Tibial nerve (tissue), 3 donors: Measurements from ENCODE around the gene ZNF281.

Source experiments
- CTCF ChIP-seq, 5 experiments: fragments of 200-600 bp in 3 of 5; fragments of 450-650 bp in 2 of 5; sonication (generic) in 3 of 5; IDR thresholded peaks; one replicate each; pipeline ENCODE4 v1.5.1; 2016 to 2019; ENCODE audit warnings: antibody characterized with exemption in 5 of 5, mild to moderate bottlenecking in 3 of 5, moderate library complexity in 2 of 5
- POLR2A ChIP-seq, 2 donors: fragments of 450-650 bp; IDR thresholded peaks; one replicate each; pipeline ENCODE4 v1.6.1; 2017; ENCODE audit warnings: antibody characterized with exemption in 2 of 2, mild to moderate bottlenecking in 2 of 2, moderate library complexity in 2 of 2

- TF ChIP-seq CTCF (IDR thresholded peaks at IDR 0.05): no peak
- no peak for TF ChIP-seq POLR2A (IDR thresholded peaks at IDR 0.05)
Observed at GRCh38 chr1:200374569-200375295, 35.1 kb downstream of the ZNF281 start.
